ENCODE results near the gene MAGEA11.

Gene MAGEA11

GRCh38 chrX:149682956-149683947, 28.6 kb upstream of the MAGEA11 start:
- Histone ChIP-seq H3K27ac (ENCODE audit: extremely low read depth, low read depth, low read length) (no peak overlapping the region; the same call in 1 of the 2 replicates), H3K4me1 (ENCODE audit: control insufficient read depth, insufficient read depth, low read length) (no peaks in the 10 kb centered on the region; the same call in 1 of the 2 replicates)

DNA sequence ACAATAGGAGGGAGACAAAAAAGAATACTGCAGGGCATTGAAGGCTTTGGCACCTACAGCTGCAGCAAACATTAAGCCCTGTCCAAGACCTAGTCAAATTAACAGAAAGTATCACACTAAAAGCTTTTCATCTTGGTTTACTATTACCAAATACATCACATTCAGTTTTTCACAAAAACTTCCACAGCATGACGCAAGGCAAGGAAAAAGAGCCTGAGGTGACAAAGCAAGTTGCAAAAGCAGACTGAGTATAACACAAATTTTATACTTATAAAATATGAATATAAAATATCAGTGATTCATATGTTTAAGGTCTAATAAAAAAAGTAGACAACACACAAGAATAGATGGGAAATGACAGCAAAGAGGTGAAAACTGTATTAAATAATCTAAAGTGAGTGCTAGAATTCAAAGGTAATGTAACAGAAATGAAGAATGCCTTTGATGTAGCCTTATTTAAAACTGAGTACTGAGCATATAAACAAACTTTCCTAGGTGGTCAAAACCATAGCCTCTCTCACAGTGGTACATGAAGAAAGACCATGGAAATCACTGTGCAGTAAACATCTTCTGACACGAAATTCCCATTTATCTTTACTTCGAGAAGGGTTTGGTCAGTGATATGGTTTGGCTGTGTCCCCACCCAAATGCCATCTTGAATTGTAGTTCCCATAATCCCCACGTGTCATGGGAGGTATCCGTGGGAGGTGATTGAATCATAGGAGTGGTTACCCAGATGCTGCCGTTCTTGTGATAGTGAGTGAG, 27.7 kb upstream of the MAGEA11 start:
- ChIA-PET POLR2A (no interaction called here), CTCF (no interaction called here)
- H3K27ac ChIP-seq (ENCODE audit: extremely low read depth, low read depth, low read length) = no peak overlapping the region; the same call in 1 of the 2 replicates
- no peaks in the 10 kb centered on the region; the same call in 1 of the 2 replicates for H3K4me1 ChIP-seq (ENCODE audit: control insufficient read depth, insufficient read depth, low read length)
- TF ChIP-seq SP3 (tag by site-specific recombination; IDR thresholded peaks at IDR 0.05) = no peak
- TF ChIP-seq ZFHX2 (tag by site-specific recombination; conservative IDR thresholded peaks at IDR 0.05) = peak; percentile 46; the same call in 1 of the 2 replicates
- TF ChIP-seq ZNF280C (tag by site-specific recombination; IDR thresholded peaks at IDR 0.05) = no peak
- peak; percentile 58 for TF ChIP-seq TCF7L2 (IDR thresholded peaks at IDR 0.05; ENCODE audit: borderline replicate concordance, low read depth, low read length)
- no peak for TF ChIP-seq MZF1 (tag by site-specific recombination; IDR thresholded peaks at IDR 0.05; ENCODE audit: borderline replicate concordance)
- TF ChIP-seq, protein P1, sequence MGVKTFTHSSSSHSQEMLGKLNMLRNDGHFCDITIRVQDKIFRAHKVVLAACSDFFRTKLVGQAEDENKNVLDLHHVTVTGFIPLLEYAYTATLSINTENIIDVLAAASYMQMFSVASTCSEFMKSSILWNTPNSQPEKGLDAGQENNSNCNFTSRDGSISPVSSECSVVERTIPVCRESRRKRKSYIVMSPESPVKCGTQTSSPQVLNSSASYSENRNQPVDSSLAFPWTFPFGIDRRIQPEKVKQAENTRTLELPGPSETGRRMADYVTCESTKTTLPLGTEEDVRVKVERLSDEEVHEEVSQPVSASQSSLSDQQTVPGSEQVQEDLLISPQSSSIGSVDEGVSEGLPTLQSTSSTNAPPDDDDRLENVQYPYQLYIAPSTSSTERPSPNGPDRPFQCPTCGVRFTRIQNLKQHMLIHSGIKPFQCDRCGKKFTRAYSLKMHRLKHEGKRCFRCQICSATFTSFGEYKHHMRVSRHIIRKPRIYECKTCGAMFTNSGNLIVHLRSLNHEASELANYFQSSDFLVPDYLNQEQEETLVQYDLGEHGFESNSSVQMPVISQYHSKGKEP (tag by site-specific recombination; IDR thresholded peaks at IDR 0.05) = no peak
- TF ChIP-seq, protein P2, sequence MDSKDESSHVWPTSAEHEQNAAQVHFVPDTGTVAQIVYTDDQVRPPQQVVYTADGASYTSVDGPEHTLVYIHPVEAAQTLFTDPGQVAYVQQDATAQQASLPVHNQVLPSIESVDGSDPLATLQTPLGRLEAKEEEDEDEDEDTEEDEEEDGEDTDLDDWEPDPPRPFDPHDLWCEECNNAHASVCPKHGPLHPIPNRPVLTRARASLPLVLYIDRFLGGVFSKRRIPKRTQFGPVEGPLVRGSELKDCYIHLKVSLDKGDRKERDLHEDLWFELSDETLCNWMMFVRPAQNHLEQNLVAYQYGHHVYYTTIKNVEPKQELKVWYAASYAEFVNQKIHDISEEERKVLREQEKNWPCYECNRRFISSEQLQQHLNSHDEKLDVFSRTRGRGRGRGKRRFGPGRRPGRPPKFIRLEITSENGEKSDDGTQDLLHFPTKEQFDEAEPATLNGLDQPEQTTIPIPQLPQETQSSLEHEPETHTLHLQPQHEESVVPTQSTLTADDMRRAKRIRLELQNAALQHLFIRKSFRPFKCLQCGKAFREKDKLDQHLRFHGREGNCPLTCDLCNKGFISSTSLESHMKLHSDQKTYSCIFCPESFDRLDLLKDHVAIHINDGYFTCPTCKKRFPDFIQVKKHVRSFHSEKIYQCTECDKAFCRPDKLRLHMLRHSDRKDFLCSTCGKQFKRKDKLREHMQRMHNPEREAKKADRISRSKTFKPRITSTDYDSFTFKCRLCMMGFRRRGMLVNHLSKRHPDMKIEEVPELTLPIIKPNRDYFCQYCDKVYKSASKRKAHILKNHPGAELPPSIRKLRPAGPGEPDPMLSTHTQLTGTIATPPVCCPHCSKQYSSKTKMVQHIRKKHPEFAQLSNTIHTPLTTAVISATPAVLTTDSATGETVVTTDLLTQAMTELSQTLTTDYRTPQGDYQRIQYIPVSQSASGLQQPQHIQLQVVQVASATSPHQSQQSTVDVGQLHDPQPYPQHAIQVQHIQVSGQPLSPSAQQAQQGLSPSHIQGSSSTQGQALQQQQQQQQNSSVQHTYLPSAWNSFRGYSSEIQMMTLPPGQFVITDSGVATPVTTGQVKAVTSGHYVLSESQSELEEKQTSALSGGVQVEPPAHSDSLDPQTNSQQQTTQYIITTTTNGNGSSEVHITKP (tag by site-specific recombination; IDR thresholded peaks at IDR 0.05) = no peak
- TF ChIP-seq ZNF561 (tag by site-specific recombination; IDR thresholded peaks at IDR 0.05; ENCODE audit: borderline replicate concordance) = no peak
- TF ChIP-seq, protein P3, sequence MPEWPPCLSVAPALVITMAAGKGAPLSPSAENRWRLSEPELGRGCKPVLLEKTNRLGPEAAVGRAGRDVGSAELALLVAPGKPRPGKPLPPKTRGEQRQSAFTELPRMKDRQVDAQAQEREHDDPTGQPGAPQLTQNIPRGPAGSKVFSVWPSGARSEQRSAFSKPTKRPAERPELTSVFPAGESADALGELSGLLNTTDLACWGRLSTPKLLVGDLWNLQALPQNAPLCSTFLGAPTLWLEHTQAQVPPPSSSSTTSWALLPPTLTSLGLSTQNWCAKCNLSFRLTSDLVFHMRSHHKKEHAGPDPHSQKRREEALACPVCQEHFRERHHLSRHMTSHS (tag by site-specific recombination; IDR thresholded peaks at IDR 0.05) = no peak
- no peak for TF ChIP-seq ZNF175 (tag by site-specific recombination; IDR thresholded peaks at IDR 0.05)
- TF ChIP-seq AEBP2 (tag by site-specific recombination; IDR thresholded peaks at IDR 0.05; ENCODE audit: borderline replicate concordance) = no peak
- H3K9me3 ChIP-seq (ENCODE audit: control insufficient read depth, insufficient read depth, low read depth, low read length) = no peaks in the 10 kb centered on the region
- H3K36me3 ChIP-seq (ENCODE audit: control insufficient read depth in 2 of 2, insufficient read depth in 1 of 2, low read length in 2 of 2) = no peaks in the 10 kb centered on the region
- H3K4me3 ChIP-seq (ENCODE audit: low read depth, low read length) = no peak overlapping the region

More at GRCh38 chrX:149682956-149683947, 28.6 kb upstream of the MAGEA11 start:
- Histone ChIP-seq H3K4me3 (ENCODE audit: low read depth, low read length) (no peak overlapping the region), H3K36me3 (ENCODE audit: control insufficient read depth in 2 of 2, insufficient read depth in 1 of 2, low read length in 2 of 2) (no peaks in the 10 kb centered on the region), H3K9me3 (ENCODE audit: control insufficient read depth, insufficient read depth, low read depth, low read length) (no peaks in the 10 kb centered on the region)
- CTCF ChIA-PET = interaction anchor here (0.6 kb wide), 1 partner anchor 20 kb away, joined by 4 read pairs; no protein-coding TSS in a partner anchor
- TF ChIP-seq SP7 (tag by site-specific recombination; IDR thresholded peaks at IDR 0.05) (peak; percentile 49; the same call in 1 of the 2 replicates), ZNF433 (tag by site-specific recombination; IDR thresholded peaks at IDR 0.05; ENCODE audit: low read depth) (no peak), TCF7L2 (IDR thresholded peaks at IDR 0.05; ENCODE audit: borderline replicate concordance, low read depth, low read length) (peak; percentile 40; the same call in 1 of the 2 replicates), ZNF544 (tag by site-specific recombination; IDR thresholded peaks at IDR 0.05) (no peak), ZNF335 (tag by site-specific recombination; conservative IDR thresholded peaks at IDR 0.05) (peak; percentile 27; the same call in 1 of the 2 replicates)
- POLR2A ChIA-PET = no interaction called here
